B cell (primary cell): ENCODE results near the gene LIN28B. TPM values are rescaled to one million over a fixed set of nuclear protein-coding genes. Genes with fewer than 3 reads are reported as not detected.

Source experiments
- ATAC-seq: fragments of 200-7000 bp; cut with Tn5 transposase; one replicate; pipeline ENCODE4 v1.10.0; 2021; ENCODE audit warnings: low read depth, mild to moderate bottlenecking, moderate number of reproducible peaks, moderate library complexity
- CTCF ChIA-PET: fragments of 350-600 bp; sonication (Branson Sonifier 250); formaldehyde crosslinking; loops from one replicate; lab custom pipeline; 2021; ENCODE audit warnings: antibody characterized with exemption, inconsistent platforms; lab: Charles Lee
- POLR2A ChIA-PET: fragments of 350-600 bp; sonication (Branson Sonifier 250); formaldehyde crosslinking; loops from one replicate; lab custom pipeline; 2021; ENCODE audit warnings: antibody characterized with exemption; lab: Charles Lee
- DNase-seq: peaks from one replicate; pipeline ENCODE4 v3.0.0; 2013
- H2AFZ ChIP-seq: 2 replicates; pipeline ENCODE4 v1.6.1; 2012; ENCODE audit warnings: mild to moderate bottlenecking, low read depth, low read length; ENCODE audit not compliant: insufficient read depth, poor library complexity, severe bottlenecking
- H3K27ac ChIP-seq, 2 donors: 1 replicate in 1 of 2; 2 replicates in 1 of 2; pipeline ENCODE4 v1.5.1; 2012 to 2013; ENCODE audit warnings: low read length in 2 of 2, mild to moderate bottlenecking in 2 of 2, moderate library complexity in 1 of 2
- H3K27me3 ChIP-seq, 4 experiments: fragments of 200-600 bp in 1 of 4; sonication (generic) in 1 of 4; replicated peaks in 1 of 4; 1 replicate in 2 of 4; 2 replicates in 2 of 4; pipeline versions ENCODE4 v1.6.1 to v1.7.0; 2013 to 2016; ENCODE audit warnings: low read length in 3 of 4, mild to moderate bottlenecking in 2 of 4, mixed read lengths in 1 of 4, moderate library complexity in 1 of 4; ENCODE audit not compliant: insufficient read depth in 4 of 4, control insufficient read depth in 3 of 4; ENCODE audit errors: control extremely low read depth in 1 of 4
- H3K36me3 ChIP-seq, 2 experiments: replicated peaks in 1 of 2; 1 replicate in 1 of 2; 2 replicates in 1 of 2; pipeline versions ENCODE4 v1.6.1 to v1.7.1; 2013; ENCODE audit warnings: low read length in 1 of 2; ENCODE audit not compliant: insufficient read depth in 2 of 2, control insufficient read depth in 1 of 2; ENCODE audit errors: control extremely low read depth in 1 of 2, extremely low read depth in 1 of 2
- H3K4me1 ChIP-seq, 2 donors: fragments of 200-600 bp in 1 of 2; sonication (generic) in 1 of 2; 1 replicate in 1 of 2; 2 replicates in 1 of 2; pipeline versions ENCODE4 v1.5.1 to v1.6.1; 2013 to 2017; ENCODE audit warnings: low read length in 2 of 2; ENCODE audit not compliant: control insufficient read depth in 2 of 2, insufficient read depth in 2 of 2
- H3K4me2 ChIP-seq: replicated peaks from 2 replicates; pipeline ENCODE3; 2012; ENCODE audit warnings: mild to moderate bottlenecking, low read depth, low read length; ENCODE audit not compliant: poor library complexity, severe bottlenecking
- H3K4me3 ChIP-seq, 5 experiments: fragments of 200-600 bp in 1 of 5; sonication (generic) in 1 of 5; 1 replicate in 3 of 5; 2 replicates in 2 of 5; pipeline versions ENCODE4 v1.5.1 to v1.7.0; 2011 to 2016; ENCODE audit warnings: low read length in 4 of 5, mild to moderate bottlenecking in 4 of 5, low read depth in 2 of 5, control low read depth in 1 of 5, moderate library complexity in 1 of 5; ENCODE audit not compliant: insufficient read depth in 1 of 5; ENCODE audit errors: control extremely low read depth in 1 of 5, extremely low read depth in 1 of 5
- H3K79me2 ChIP-seq: fragments of 200-600 bp; sonication (generic); one replicate; pipeline ENCODE4 v1.6.0; 2016; ENCODE audit warnings: low read length; ENCODE audit not compliant: control insufficient read depth, insufficient read depth
- H3K9ac ChIP-seq: fragments of 200-600 bp; sonication (generic); 2 replicates; pipeline ENCODE4 v1.6.1; 2017; ENCODE audit warnings: mild to moderate bottlenecking, low read length, moderate library complexity
- H3K9me3 ChIP-seq, 3 donors: one replicate each; pipeline versions ENCODE4 v1.6.1 to v1.7.1; 2013; ENCODE audit warnings: low read length in 2 of 3; ENCODE audit not compliant: control insufficient read depth in 2 of 3, insufficient read depth in 1 of 3; ENCODE audit errors: control extremely low read depth in 1 of 3
- H4K20me1 ChIP-seq: 2 replicates; pipeline ENCODE4 v1.6.0; 2012; ENCODE audit warnings: mild to moderate bottlenecking, low read length; ENCODE audit not compliant: insufficient read depth, control insufficient read depth, poor library complexity, severe bottlenecking
- H3K27ac Mint-ChIP-seq: one replicate; pipeline ENCODE4 v1.8.0; 2021; ENCODE audit warnings: mixed read lengths
- H3K27me3 Mint-ChIP-seq: one replicate; pipeline ENCODE4 v1.8.0; 2021; ENCODE audit warnings: mixed read lengths
- H3K4me1 Mint-ChIP-seq: one replicate; pipeline ENCODE4 v1.8.0; 2021; ENCODE audit warnings: mixed read lengths
- H3K4me3 Mint-ChIP-seq: one replicate; pipeline ENCODE4 v1.8.0; 2021; ENCODE audit warnings: mixed read lengths
- H3K9me3 Mint-ChIP-seq: one replicate; pipeline ENCODE4 v1.8.0; 2022; ENCODE audit warnings: mixed read lengths; ENCODE audit not compliant: insufficient read depth
- EZH2 ChIP-seq: IDR thresholded peaks from 2 replicates; pipeline ENCODE4 v1.6.1; 2012; ENCODE audit warnings: borderline replicate concordance, low read depth, mild to moderate bottlenecking, moderate library complexity, low read length; ENCODE audit not compliant: insufficient read depth, poor library complexity, severe bottlenecking
- WGBS: methylation state at CpG from one replicate; pipeline ENCODE4 v1.1.5; 2013; ENCODE audit warnings: missing lambda C conversion rate; ENCODE audit not compliant: insufficient coverage; 5-methylcytosine and 5-hydroxymethylcytosine counted together
- intact Hi-C: fragments of 100-400 bp; cut with micrococcal nuclease; formaldehyde crosslinking; loops from one replicate; pipeline ENCODE4 v1.10.0; 2022
- polyA plus RNA-seq: library from polyadenylated mRNA; depleted of rRNA; stranded (reverse); fragments of >200 nt; gene quantifications from 2 replicates; pipeline ENCODE4 v1.2.3, GENCODE V29; 2012
- total RNA-seq, 2 donors: library from RNA; stranded (reverse); fragments of 120-200 nt in 1 of 2; gene quantifications; 1 replicate in 1 of 2; 2 replicates in 1 of 2; pipeline versions ENCODE4 v1.2.3 to v1.2.4, GENCODE V29; 2013 to 2022
- TF ChIP-seq, protein P1 (sequence below): fragments of 200-600 bp; IDR thresholded peaks from one replicate; pipeline ENCODE4 v1.8.0; 2022; ENCODE audit warnings: antibody characterized with exemption, mild to moderate bottlenecking

Gene LIN28B
- total and polyA plus RNA-seq, 2 donors (not counting 1 experiment from before 2014, with no cell fraction given): not detected

DNA sequence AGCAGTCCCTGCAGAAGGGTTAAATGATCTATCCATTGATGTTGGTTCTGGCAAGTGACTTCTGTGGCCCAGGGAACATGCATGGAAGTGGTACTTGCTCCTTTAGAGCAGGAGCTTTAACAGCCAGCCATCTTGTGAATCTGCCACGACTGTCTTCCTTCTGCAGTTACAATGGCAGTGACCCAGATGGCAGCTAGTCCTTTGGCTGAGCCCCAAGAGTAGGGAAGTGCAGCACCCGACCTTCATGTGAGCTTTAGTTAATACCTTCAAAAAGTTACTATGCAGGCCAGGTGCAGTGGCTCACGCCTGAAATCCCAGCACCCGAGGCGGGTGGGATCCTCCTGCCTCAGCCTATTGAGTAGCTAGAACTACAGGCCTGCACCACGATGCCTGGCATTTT is 156.5 kb downstream of the LIN28B start:
- TF ChIP-seq, protein P1, sequence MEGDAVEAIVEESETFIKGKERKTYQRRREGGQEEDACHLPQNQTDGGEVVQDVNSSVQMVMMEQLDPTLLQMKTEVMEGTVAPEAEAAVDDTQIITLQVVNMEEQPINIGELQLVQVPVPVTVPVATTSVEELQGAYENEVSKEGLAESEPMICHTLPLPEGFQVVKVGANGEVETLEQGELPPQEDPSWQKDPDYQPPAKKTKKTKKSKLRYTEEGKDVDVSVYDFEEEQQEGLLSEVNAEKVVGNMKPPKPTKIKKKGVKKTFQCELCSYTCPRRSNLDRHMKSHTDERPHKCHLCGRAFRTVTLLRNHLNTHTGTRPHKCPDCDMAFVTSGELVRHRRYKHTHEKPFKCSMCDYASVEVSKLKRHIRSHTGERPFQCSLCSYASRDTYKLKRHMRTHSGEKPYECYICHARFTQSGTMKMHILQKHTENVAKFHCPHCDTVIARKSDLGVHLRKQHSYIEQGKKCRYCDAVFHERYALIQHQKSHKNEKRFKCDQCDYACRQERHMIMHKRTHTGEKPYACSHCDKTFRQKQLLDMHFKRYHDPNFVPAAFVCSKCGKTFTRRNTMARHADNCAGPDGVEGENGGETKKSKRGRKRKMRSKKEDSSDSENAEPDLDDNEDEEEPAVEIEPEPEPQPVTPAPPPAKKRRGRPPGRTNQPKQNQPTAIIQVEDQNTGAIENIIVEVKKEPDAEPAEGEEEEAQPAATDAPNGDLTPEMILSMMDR: no peak
- TF ChIP-seq EZH2: no peak
- Histone ChIP-seq H3K27me3 (no peaks in the 10 kb centered on the region), H3K9ac (no peak overlapping the region), H4K20me1 (no peaks in the 10 kb centered on the region), H3K4me1 (no peaks in the 10 kb centered on the region), H2AFZ (no peak overlapping the region), H3K36me3 (no peaks in the 10 kb centered on the region), H3K27ac (no peak overlapping the region), H3K79me2 (no peaks in the 10 kb centered on the region), H3K9me3 (no peaks in the 10 kb centered on the region), H3K4me3 (no peak overlapping the region), H3K4me2 (no peak overlapping the region)
- H3K4me3 Mint-ChIP-seq: no peak overlapping the region
- no peaks in the 10 kb centered on the region for H3K9me3 Mint-ChIP-seq
- DNase-seq: no peak
- intact Hi-C loops: no loop called here
- H3K27me3 Mint-ChIP-seq: peaks cover 23% of the 10 kb centered on the region
- 75% methylated on average over 2 of the region's 6 CpGs for WGBS
- CTCF ChIA-PET: no interaction called here
- H3K27ac Mint-ChIP-seq: no peak overlapping the region
- POLR2A ChIA-PET: no interaction called here
- no peaks in the 10 kb centered on the region for H3K4me1 Mint-ChIP-seq
- ATAC-seq: no peak

GRCh38 chr6:105116150-105116549 is 159.2 kb downstream of the LIN28B start:
- WGBS: 97% methylated on average over 3 of the region's 5 CpGs
- Histone ChIP-seq H3K27me3 (no peaks in the 10 kb centered on the region), H2AFZ (no peak overlapping the region), H3K36me3 (no peaks in the 10 kb centered on the region), H4K20me1 (no peaks in the 10 kb centered on the region), H3K9ac (no peak overlapping the region), H3K9me3 (no peaks in the 10 kb centered on the region), H3K4me1 (no peaks in the 10 kb centered on the region), H3K4me3 (no peak overlapping the region), H3K4me2 (no peak overlapping the region), H3K79me2 (no peaks in the 10 kb centered on the region), H3K27ac (no peak overlapping the region)
- intact Hi-C loops: no loop called here
- no peak overlapping the region for H3K4me3 Mint-ChIP-seq
- no peaks in the 10 kb centered on the region for H3K9me3 Mint-ChIP-seq
- H3K27me3 Mint-ChIP-seq: peaks cover 21% of the 10 kb centered on the region
- H3K4me1 Mint-ChIP-seq: no peaks in the 10 kb centered on the region
- DNase-seq (no peak), ATAC-seq (no peak)
- TF ChIP-seq EZH2: no peak
- TF ChIP-seq, protein P1: no peak
- POLR2A ChIA-PET: no interaction called here
- CTCF ChIA-PET: interaction anchor here (0.5 to 0.8 kb wide), 3 partner anchors 10 to 28 kb away, joined by 3 read pairs; no protein-coding TSS in a partner anchor
- no peak overlapping the region for H3K27ac Mint-ChIP-seq
